Neural progenitor cell (in vitro differentiated cells): Measurements from ENCODE around the gene OS9. TPM values are rescaled to one million over a fixed set of nuclear protein-coding genes. Genes with fewer than 3 reads are reported as not detected.

Experiments used
- DNase-seq: peaks from one replicate; pipeline ENCODE4 v3.0.0-alpha.2; 2016; ENCODE audit warnings: low spot score
- H2AFZ ChIP-seq: fragments of 200-600 bp; sonication (generic); replicated peaks from 2 replicates; pipeline ENCODE4 v1.6.1; 2016; ENCODE audit warnings: antibody characterized with exemption
- H3F3A ChIP-seq: fragments of 200-600 bp; sonication (generic); 2 replicates; pipeline ENCODE4 v1.6.1; 2016; ENCODE audit warnings: antibody characterized with exemption, low read depth
- H3K27ac ChIP-seq: fragments of 200-600 bp; sonication (generic); 2 replicates; pipeline ENCODE4 v1.5.1; 2016; ENCODE audit warnings: mild to moderate bottlenecking
- H3K27me3 ChIP-seq: fragments of 200-600 bp; sonication (generic); 2 replicates; pipeline ENCODE4 v1.6.1; 2016; ENCODE audit warnings: mild to moderate bottlenecking, moderate library complexity
- H3K36me3 ChIP-seq: fragments of 200-600 bp; sonication (generic); 2 replicates; pipeline ENCODE4 v1.5.1; 2016
- H3K4me1 ChIP-seq: fragments of 200-600 bp; sonication (generic); 2 replicates; pipeline ENCODE4 v1.6.1; 2016; ENCODE audit warnings: mixed run types
- H3K4me2 ChIP-seq: fragments of 200-600 bp; sonication (generic); 2 replicates; pipeline ENCODE4 v1.6.1; 2016
- H3K4me3 ChIP-seq: fragments of 200-600 bp; sonication (generic); 2 replicates; pipeline ENCODE4 v1.5.1; 2016
- H3K79me2 ChIP-seq: fragments of 200-600 bp; sonication (generic); 2 replicates; pipeline ENCODE4 v1.6.1; 2016; ENCODE audit warnings: low read depth
- H3K9ac ChIP-seq: fragments of 200-600 bp; sonication (generic); 2 replicates; pipeline ENCODE4 v1.6.1; 2016
- H3K9me3 ChIP-seq: fragments of 200-600 bp; sonication (generic); 2 replicates; pipeline ENCODE4 v1.5.1; 2016; ENCODE audit warnings: low read depth
- H4K20me1 ChIP-seq: fragments of 200-600 bp; sonication (generic); 2 replicates; pipeline ENCODE4 v1.6.1; 2016; ENCODE audit warnings: low read depth
- H3K27ac Mint-ChIP-seq: 3 replicates; pipeline ENCODE4 v1.8.0; 2021; ENCODE audit warnings: mixed read lengths
- H3K27me3 Mint-ChIP-seq: 2 replicates; pipeline ENCODE4 v1.8.0; 2022; ENCODE audit warnings: low read depth, mild to moderate bottlenecking, inconsistent platforms, moderate library complexity, mixed read lengths; ENCODE audit not compliant: insufficient read depth
- H3K36me3 Mint-ChIP-seq: 3 replicates; pipeline ENCODE4 v1.8.0; 2021; ENCODE audit warnings: mixed read lengths
- H3K4me1 Mint-ChIP-seq: 3 replicates; pipeline ENCODE4 v1.8.0; 2021; ENCODE audit warnings: mixed read lengths
- H3K4me3 Mint-ChIP-seq: 3 replicates; pipeline ENCODE4 v1.8.0; 2021; ENCODE audit warnings: mild to moderate bottlenecking, moderate library complexity, mixed read lengths
- H3K9me3 Mint-ChIP-seq: 3 replicates; pipeline ENCODE4 v1.8.0; 2020; ENCODE audit warnings: mixed read lengths
- CTCF ChIP-seq: fragments of 200-600 bp; sonication (generic); IDR thresholded peaks from 2 replicates; pipeline ENCODE4 v1.5.1; 2017; ENCODE audit warnings: antibody characterized with exemption, mild to moderate bottlenecking
- EZH2 ChIP-seq: fragments of 200-600 bp; sonication (generic); IDR thresholded peaks from 2 replicates; pipeline ENCODE4 v1.6.1; 2017; ENCODE audit warnings: antibody characterized with exemption, mild to moderate bottlenecking, moderate library complexity
- EZH2phosphoT487 ChIP-seq: fragments of 200-600 bp; sonication (generic); IDR thresholded peaks from 2 replicates; pipeline ENCODE4 v1.6.1; 2017; ENCODE audit warnings: antibody characterized with exemption
- total RNA-seq: library from RNA; depleted of rRNA; stranded (reverse); fragments of >200 nt; gene quantifications from 2 replicates; pipeline ENCODE4 v1.2.3, GENCODE V29; 2015; ENCODE audit warnings: low replicate concordance

OS9 gene
- total RNA-seq, 1 donor from 2014 or later: 113 TPM

GRCh38 chr12:57694459-57695019 is 607 bp downstream of the OS9 start:
- H3K27ac Mint-ChIP-seq: no peak overlapping the region
- Histone ChIP-seq H3K9me3 (no peaks in the 10 kb centered on the region), H3K27ac (peak overlapping the region; percentile 24), H3K4me2 (peak overlapping the region; percentile 86), H3K27me3 (peaks cover 23% of the 10 kb centered on the region), H3K9ac (peak overlapping the region; percentile 86), H3K4me3 (peak overlapping the region; percentile 80), H2AFZ (peak overlapping the region; percentile 93), H3F3A (peaks cover 7% of the 10 kb centered on the region), H3K79me2 (peaks cover 8% of the 10 kb centered on the region), H3K36me3 (no peaks in the 10 kb centered on the region), H3K4me1 (peaks cover 6% of the 10 kb centered on the region), H4K20me1 (no peaks in the 10 kb centered on the region)
- no peaks in the 10 kb centered on the region for H3K4me1 Mint-ChIP-seq
- H3K27me3 Mint-ChIP-seq: peaks cover 2% of the 10 kb centered on the region
- H3K36me3 Mint-ChIP-seq: peaks cover 4% of the 10 kb centered on the region
- H3K9me3 Mint-ChIP-seq: peaks cover 10% of the 10 kb centered on the region
- H3K4me3 Mint-ChIP-seq: no peak overlapping the region
- peak; percentile 58 for DNase-seq
- TF ChIP-seq CTCF (no peak), EZH2 (no peak)

GRCh38 chr12:57695770-57696432 is 2.0 kb downstream of the OS9 start:
- Histone ChIP-seq H3K36me3 (no peaks in the 10 kb centered on the region), H3K4me1 (peaks cover 6% of the 10 kb centered on the region), H3K9me3 (no peaks in the 10 kb centered on the region), H3K4me3 (no peak overlapping the region), H3K27ac (no peak overlapping the region), H3K9ac (no peak overlapping the region), H3K27me3 (peaks cover 12% of the 10 kb centered on the region), H3K79me2 (peaks cover 8% of the 10 kb centered on the region), H3K4me2 (no peak overlapping the region), H2AFZ (no peak overlapping the region), H4K20me1 (no peaks in the 10 kb centered on the region), H3F3A (peaks cover 7% of the 10 kb centered on the region)
- no peak for DNase-seq
- Mint-ChIP-seq H3K27ac (no peak overlapping the region), H3K4me1 (no peaks in the 10 kb centered on the region), H3K27me3 (peaks cover 2% of the 10 kb centered on the region), H3K36me3 (peaks cover 5% of the 10 kb centered on the region), H3K9me3 (peaks cover 10% of the 10 kb centered on the region), H3K4me3 (peak overlapping the region; percentile 57)
- TF ChIP-seq EZH2phosphoT487 (no peak), EZH2 (no peak), CTCF (no peak)

- Histone ChIP-seq H3K4me2 (no peak overlapping the region), H2AFZ (no peak overlapping the region), H3K4me3 (no peak overlapping the region), H3K27me3 (peaks cover 6% of the 10 kb centered on the region), H3K36me3 (no peaks in the 10 kb centered on the region), H3K9me3 (no peaks in the 10 kb centered on the region), H4K20me1 (no peaks in the 10 kb centered on the region), H3F3A (peaks cover 7% of the 10 kb centered on the region), H3K27ac (no peak overlapping the region), H3K9ac (no peak overlapping the region), H3K79me2 (peaks cover 8% of the 10 kb centered on the region), H3K4me1 (peaks cover 6% of the 10 kb centered on the region)
- Mint-ChIP-seq H3K27ac (no peak overlapping the region), H3K4me1 (no peaks in the 10 kb centered on the region), H3K9me3 (peaks cover 5% of the 10 kb centered on the region), H3K27me3 (no peaks in the 10 kb centered on the region), H3K4me3 (no peak overlapping the region), H3K36me3 (peaks cover 6% of the 10 kb centered on the region)
- TF ChIP-seq EZH2 (no peak), EZH2phosphoT487 (no peak), CTCF (no peak)
- DNase-seq: no peak
Measured at GRCh38 chr12:57697076-57697475, 3.1 kb downstream of the OS9 start.
